ENCODE data around the gene PRKG2. TPM values are rescaled to one million over a fixed set of nuclear protein-coding genes. Genes with fewer than 3 reads are reported as not detected.

Gene PRKG2
- total RNA-seq, 1 experiment from 2014 or later = 0.59 TPM

GRCh38 chr4:81199831-81200230 is 15.2 kb downstream of the PRKG2 start:
- H3K27me3 ChIP-seq (ENCODE audit: control insufficient read depth, insufficient read depth, low read length) = no peaks in the 10 kb centered on the region
- CTCF ChIA-PET = no interaction called here
- no peak for DNase-seq (ENCODE audit: low read depth, low spot score)
- in situ Hi-C loops (cut with HindIII; ENCODE audit: low pct_unique_long_range_greater_than_20kb, low sequenced_read_pairs) = no loop called here
- no peaks in the 10 kb centered on the region; the same call in 1 of the 2 replicates for H3K36me3 ChIP-seq (ENCODE audit: control insufficient read depth, insufficient read depth, low read length)
- no peaks in the 10 kb centered on the region for H3K9me3 ChIP-seq (ENCODE audit: control insufficient read depth, insufficient read depth, low read depth, low read length)
- BruUV-seq (replicated peaks) = no TSS peak
- ATAC-seq = no peak
- TF ChIP-seq POLR2AphosphoS5 (IDR thresholded peaks at IDR 0.05; ENCODE audit: low read depth, low read length) = no peak
- TF ChIP-seq TCF7L2 (IDR thresholded peaks at IDR 0.05; ENCODE audit: low read depth, low read length) = no peak
- no peak for TF ChIP-seq REST (IDR thresholded peaks at IDR 0.05; ENCODE audit: insufficient read depth in 1 of 2, low read depth in 2 of 2, low read length in 1 of 2)
- TF ChIP-seq CTCF (IDR thresholded peaks at IDR 0.05) = no peak
- intact Hi-C loops (cut with micrococcal nuclease; ENCODE audit: unreplicated experiment) = no loop called here
- H3K4me1 ChIP-seq (ENCODE audit: control insufficient read depth, insufficient read depth, low read length) = no peaks in the 10 kb centered on the region
- POLR2A ChIA-PET = no interaction called here
- H3K4me3 ChIP-seq (ENCODE audit: low read depth in 2 of 2, low read length in 2 of 2) = no peak overlapping the region
- H3K27ac ChIP-seq (ENCODE audit: low read length) = no peak overlapping the region

- H3K27ac ChIP-seq (ENCODE audit: low read length) = no peak overlapping the region
- no peaks in the 10 kb centered on the region for H3K9me3 ChIP-seq (ENCODE audit: control insufficient read depth, insufficient read depth, low read depth, low read length)
- ATAC-seq (no peak), DNase-seq (ENCODE audit: low read depth, low spot score) (no peak)
- ChIA-PET CTCF (no interaction called here), POLR2A (no interaction called here)
- H3K27me3 ChIP-seq (ENCODE audit: control insufficient read depth, insufficient read depth, low read length) = no peaks in the 10 kb centered on the region
- intact Hi-C loops (cut with micrococcal nuclease; ENCODE audit: unreplicated experiment) (no loop called here), in situ Hi-C loops (cut with HindIII; ENCODE audit: low pct_unique_long_range_greater_than_20kb, low sequenced_read_pairs) (no loop called here)
- TF ChIP-seq TCF7L2 (IDR thresholded peaks at IDR 0.05; ENCODE audit: low read depth, low read length) (no peak), SIN3A (IDR thresholded peaks at IDR 0.05; ENCODE audit: borderline replicate concordance, insufficient read depth, low read depth, low read length) (no peak), POLR2AphosphoS5 (IDR thresholded peaks at IDR 0.05; ENCODE audit: low read depth, low read length) (no peak), CTCF (IDR thresholded peaks at IDR 0.05) (no peak), REST (IDR thresholded peaks at IDR 0.05; ENCODE audit: insufficient read depth in 1 of 2, low read depth in 2 of 2, low read length in 1 of 2) (no peak)
- no peak overlapping the region for H3K4me3 ChIP-seq (ENCODE audit: low read depth in 2 of 2, low read length in 2 of 2)
- H3K4me1 ChIP-seq (ENCODE audit: control insufficient read depth, insufficient read depth, low read length) = no peaks in the 10 kb centered on the region
- BruUV-seq (replicated peaks) = no TSS peak
- H3K36me3 ChIP-seq (ENCODE audit: control insufficient read depth, insufficient read depth, low read length) = no peaks in the 10 kb centered on the region; the same call in 1 of the 2 replicates
Measured at GRCh38 chr4:81198609-81199008, 16.4 kb downstream of the PRKG2 start.
